Ishikawa (cell line): Measurements from ENCODE around the gene ZBTB16.

ENCODE experiments used
- CEBPB ChIP-seq: IDR thresholded peaks from 2 replicates; pipeline ENCODE4 v1.6.1; 2012
- CREB1 ChIP-seq: IDR thresholded peaks from 2 replicates; pipeline ENCODE4 v1.6.1; 2012; ENCODE audit warnings: low read depth
- EP300 ChIP-seq: IDR thresholded peaks from 2 replicates; pipeline ENCODE4 v1.6.1; 2012; ENCODE audit warnings: borderline replicate concordance
- MAX ChIP-seq: IDR thresholded peaks from 2 replicates; pipeline ENCODE4 v1.6.1; 2012
- RAD21 ChIP-seq: IDR thresholded peaks from 2 replicates; pipeline ENCODE4 v1.6.1; 2012; ENCODE audit warnings: low read depth

- TF ChIP-seq CREB1 (no peak), RAD21 (no peak), MAX (no peak), EP300 (no peak), CEBPB (no peak)
These were observed 97.3 kb downstream of the ZBTB16 start for GRCh38 chr11:114156782-114157181.
